ENCODE data around the gene ITM2B. TPM values are rescaled to one million over a fixed set of nuclear protein-coding genes. Genes with fewer than 3 reads are reported as not detected.

Gene ITM2B
- 76.1 and 271 TPM in 2 replicates for total RNA-seq

DNA sequence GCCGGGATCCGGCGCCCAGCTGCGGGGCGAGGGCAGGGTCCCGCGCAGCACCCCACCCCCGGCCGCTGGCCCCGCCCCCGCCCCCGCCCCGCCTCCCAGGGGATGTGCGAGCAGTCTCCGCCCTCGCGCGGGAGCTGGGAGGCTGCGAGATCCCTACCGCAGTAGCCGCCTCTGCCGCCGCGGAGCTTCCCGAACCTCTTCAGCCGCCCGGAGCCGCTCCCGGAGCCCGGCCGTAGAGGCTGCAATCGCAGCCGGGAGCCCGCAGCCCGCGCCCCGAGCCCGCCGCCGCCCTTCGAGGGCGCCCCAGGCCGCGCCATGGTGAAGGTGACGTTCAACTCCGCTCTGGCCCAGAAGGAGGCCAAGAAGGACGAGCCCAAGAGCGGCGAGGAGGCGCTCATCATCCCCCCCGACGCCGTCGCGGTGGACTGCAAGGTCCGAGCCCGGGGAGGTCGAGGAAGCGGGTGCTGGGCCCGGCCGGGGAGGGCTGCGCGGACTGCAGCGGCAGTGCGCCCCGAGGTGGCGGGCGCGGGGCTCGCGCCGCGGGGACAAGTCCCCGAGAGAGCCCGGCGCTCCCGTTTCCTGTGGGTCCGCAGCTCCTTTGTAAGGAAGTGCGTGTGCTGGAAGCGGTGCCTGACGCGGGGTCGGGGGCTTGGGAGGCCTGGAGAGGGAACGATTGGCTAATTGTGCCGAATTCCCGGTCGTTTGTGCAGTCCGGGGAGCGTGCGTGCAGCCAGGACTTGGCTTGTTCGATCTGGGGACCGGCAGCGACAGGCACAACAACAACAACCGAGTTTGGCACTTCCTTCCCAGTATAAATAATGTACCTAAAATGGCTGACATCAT, at the start of gene ITM2B:
Gene ITM2B, plus strand, starts transcription at position 161 of the 843 bp plus-strand sequence. Its CDS starts 155 bp downstream, at position 316.

DNA sequence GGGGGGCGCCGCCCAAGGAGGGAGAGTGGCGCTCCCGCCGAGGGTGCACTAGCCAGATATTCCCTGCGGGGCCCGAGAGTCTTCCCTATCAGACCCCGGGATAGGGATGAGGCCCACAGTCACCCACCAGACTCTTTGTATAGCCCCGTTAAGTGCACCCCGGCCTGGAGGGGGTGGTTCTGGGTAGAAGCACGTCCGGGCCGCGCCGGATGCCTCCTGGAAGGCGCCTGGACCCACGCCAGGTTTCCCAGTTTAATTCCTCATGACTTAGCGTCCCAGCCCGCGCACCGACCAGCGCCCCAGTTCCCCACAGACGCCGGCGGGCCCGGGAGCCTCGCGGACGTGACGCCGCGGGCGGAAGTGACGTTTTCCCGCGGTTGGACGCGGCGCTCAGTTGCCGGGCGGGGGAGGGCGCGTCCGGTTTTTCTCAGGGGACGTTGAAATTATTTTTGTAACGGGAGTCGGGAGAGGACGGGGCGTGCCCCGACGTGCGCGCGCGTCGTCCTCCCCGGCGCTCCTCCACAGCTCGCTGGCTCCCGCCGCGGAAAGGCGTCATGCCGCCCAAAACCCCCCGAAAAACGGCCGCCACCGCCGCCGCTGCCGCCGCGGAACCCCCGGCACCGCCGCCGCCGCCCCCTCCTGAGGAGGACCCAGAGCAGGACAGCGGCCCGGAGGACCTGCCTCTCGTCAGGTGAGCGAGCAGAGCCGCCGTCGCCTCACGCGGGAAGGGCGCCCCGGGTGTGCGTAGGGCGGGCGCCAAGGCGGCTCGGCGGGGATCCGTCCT, 70.5 kb downstream of the ITM2B start, which contains the start of gene RB1:
Gene RB1, plus strand, starts transcription at position 393 of the 784 bp plus-strand sequence. Its CDS starts 162 bp downstream, at position 555.

Other genes with a start within 250 kb of the ITM2B start
- gene SUCLA2, start 231.9 kb upstream of the ITM2B start, total RNA-seq = 58.9 and 59.2 TPM in 2 replicates
- gene NUDT15, start 195.5 kb upstream of the ITM2B start, total RNA-seq = 15.2 and 40.6 TPM in 2 replicates
- gene MED4, start 138.1 kb upstream of the ITM2B start, total RNA-seq = 25.9 and 31.4 TPM in 2 replicates
- gene RB1, start 70.5 kb downstream of the ITM2B start, total RNA-seq = 24.8 and 29.3 TPM in 2 replicates
- gene LPAR6, start 179.9 kb downstream of the ITM2B start, total RNA-seq = 6.5 and 9.6 TPM in 2 replicates

All from regular cardiac myocyte (primary cell).